Body of pancreas (tissue), 4 donors: ENCODE results near the gene ETS1. TPM values are rescaled to one million over a fixed set of nuclear protein-coding genes. Genes with fewer than 3 reads are reported as not detected.
A peak's percentile ranks its signal among the peaks of the same experiment; 100 is the strongest.

Experiments used
- ATAC-seq: fragments of 150-250 bp; one replicate; pipeline ENCODE4 v1.9.1; 2016
- DNase-seq, 4 donors: peaks; one replicate each; pipeline ENCODE4 v3.0.0-alpha.2; 2019
- H3K27ac ChIP-seq, 4 donors: fragments of 200-600 bp; sonication (generic); 1 replicate in 3 of 4; 2 replicates in 1 of 4; pipeline versions ENCODE4 v1.5.1 to v1.6.1; 2016 to 2019; ENCODE audit warnings: mild to moderate bottlenecking in 1 of 4, mixed read lengths in 1 of 4, moderate library complexity in 1 of 4
- H3K27me3 ChIP-seq, 2 donors: fragments of 200-600 bp; sonication (generic); one replicate each; pipeline ENCODE4 v1.6.0; 2016; ENCODE audit warnings: mild to moderate bottlenecking in 1 of 2
- H3K36me3 ChIP-seq, 2 donors: fragments of 200-600 bp; sonication (generic); replicated peaks in 1 of 2; 2 replicates each; pipeline ENCODE4 v1.5.1; 2016; ENCODE audit warnings: low read depth in 2 of 2; ENCODE audit not compliant: insufficient read depth in 1 of 2
- H3K4me1 ChIP-seq: fragments of 200-600 bp; sonication (generic); one replicate; pipeline ENCODE4 v1.6.0; 2016
- H3K4me3 ChIP-seq, 2 donors: fragments of 200-600 bp; sonication (generic); 1 replicate in 1 of 2; 2 replicates in 1 of 2; pipeline ENCODE4 v1.5.1; 2016 to 2019
- H3K9me3 ChIP-seq, 3 donors: fragments of 200-600 bp; sonication (generic); 1 replicate in 2 of 3; 2 replicates in 1 of 3; pipeline ENCODE4 v1.5.1; 2016
- POLR2A ChIP-seq, 3 donors: fragments of 450-650 bp; IDR thresholded peaks; one replicate each; pipeline ENCODE4 v1.6.1; 2016; ENCODE audit warnings: antibody characterized with exemption in 3 of 3, mild to moderate bottlenecking in 2 of 3
- WGBS, 2 donors: methylation state at CpG; one replicate each; pipeline ENCODE4 v1.1.5; 2017; 5-methylcytosine and 5-hydroxymethylcytosine counted together
- intact Hi-C: fragments of 100-400 bp; cut with DNase I; formaldehyde crosslinking; loops from one replicate; pipeline ENCODE4 v1.15.1; 2023
- total RNA-seq, 2 donors: library from RNA; depleted of rRNA; stranded (reverse); fragments of >200 nt; gene quantifications; one replicate each; pipeline ENCODE4 v1.1.0, GENCODE V29; 2016
- TF ChIP-seq, protein P1 (sequence below), 7 experiments: fragments of 450-650 bp in 4 of 7; fragments of 200-600 bp in 3 of 7; sonication (generic) in 3 of 7; IDR thresholded peaks; one replicate each; pipeline ENCODE4 v1.5.1; 2016 to 2019; ENCODE audit warnings: antibody characterized with exemption in 7 of 7

ETS1 gene
- total RNA-seq, 2 donors from 2014 or later = 20.0 to 22.7 TPM

DNA sequence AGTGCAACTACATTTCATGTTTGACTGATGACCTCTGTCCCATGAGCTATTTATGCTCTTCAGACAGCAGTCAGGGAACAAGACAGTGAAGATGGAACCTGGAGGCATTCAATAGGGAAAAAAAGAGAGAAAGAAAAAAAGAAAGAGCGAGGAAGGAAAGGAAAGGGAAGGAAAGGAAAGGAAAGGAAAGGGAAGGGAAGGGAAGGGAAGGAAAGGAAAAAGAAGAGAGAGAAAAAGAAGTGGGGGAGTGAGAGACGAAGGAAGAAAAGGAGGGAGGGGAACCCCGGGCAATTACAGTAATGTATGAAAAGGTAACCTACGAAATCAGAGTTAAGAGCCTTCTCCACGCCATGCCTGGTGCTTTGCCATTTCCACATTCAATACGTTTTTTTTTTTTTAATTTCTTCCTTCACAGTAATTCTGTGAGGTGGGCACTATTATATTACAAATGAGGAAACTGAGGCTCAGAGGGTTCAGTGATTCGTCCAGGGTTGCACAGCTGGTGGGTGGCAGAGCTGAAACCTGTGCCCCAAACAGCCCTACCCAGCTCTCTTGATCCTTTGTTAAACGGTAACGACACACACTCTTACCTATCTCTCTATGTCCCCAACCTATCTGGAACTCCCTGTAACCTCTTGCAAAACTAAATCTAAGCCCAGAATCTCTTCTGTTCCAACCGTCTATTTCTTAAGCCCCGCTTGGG, 39.3 kb downstream of the ETS1 start:
- 45 to 55% methylated on average over 11 of the region's 11 CpGs for WGBS, 2 donors
- H3K27ac ChIP-seq = peak overlapping the region in 3 of 4 donors; percentile 43 to 53 (median 49)
- H3K36me3 ChIP-seq = no peaks in the 10 kb centered on the region
- H3K4me3 ChIP-seq = peak overlapping the region in 1 of 2 donors; percentile 33
- H3K27me3 ChIP-seq = no peaks in the 10 kb centered on the region
- peaks cover 22% of the 10 kb centered on the region for H3K4me1 ChIP-seq
- DNase-seq (no peak), ATAC-seq (no peak)
- intact Hi-C loops = no loop called here
- TF ChIP-seq POLR2A (IDR thresholded peaks at IDR 0.05) = no peak
- TF ChIP-seq, protein P1, sequence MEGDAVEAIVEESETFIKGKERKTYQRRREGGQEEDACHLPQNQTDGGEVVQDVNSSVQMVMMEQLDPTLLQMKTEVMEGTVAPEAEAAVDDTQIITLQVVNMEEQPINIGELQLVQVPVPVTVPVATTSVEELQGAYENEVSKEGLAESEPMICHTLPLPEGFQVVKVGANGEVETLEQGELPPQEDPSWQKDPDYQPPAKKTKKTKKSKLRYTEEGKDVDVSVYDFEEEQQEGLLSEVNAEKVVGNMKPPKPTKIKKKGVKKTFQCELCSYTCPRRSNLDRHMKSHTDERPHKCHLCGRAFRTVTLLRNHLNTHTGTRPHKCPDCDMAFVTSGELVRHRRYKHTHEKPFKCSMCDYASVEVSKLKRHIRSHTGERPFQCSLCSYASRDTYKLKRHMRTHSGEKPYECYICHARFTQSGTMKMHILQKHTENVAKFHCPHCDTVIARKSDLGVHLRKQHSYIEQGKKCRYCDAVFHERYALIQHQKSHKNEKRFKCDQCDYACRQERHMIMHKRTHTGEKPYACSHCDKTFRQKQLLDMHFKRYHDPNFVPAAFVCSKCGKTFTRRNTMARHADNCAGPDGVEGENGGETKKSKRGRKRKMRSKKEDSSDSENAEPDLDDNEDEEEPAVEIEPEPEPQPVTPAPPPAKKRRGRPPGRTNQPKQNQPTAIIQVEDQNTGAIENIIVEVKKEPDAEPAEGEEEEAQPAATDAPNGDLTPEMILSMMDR (IDR thresholded peaks at IDR 0.05) = no peak
- H3K9me3 ChIP-seq = no peaks in the 10 kb centered on the region

DNA sequence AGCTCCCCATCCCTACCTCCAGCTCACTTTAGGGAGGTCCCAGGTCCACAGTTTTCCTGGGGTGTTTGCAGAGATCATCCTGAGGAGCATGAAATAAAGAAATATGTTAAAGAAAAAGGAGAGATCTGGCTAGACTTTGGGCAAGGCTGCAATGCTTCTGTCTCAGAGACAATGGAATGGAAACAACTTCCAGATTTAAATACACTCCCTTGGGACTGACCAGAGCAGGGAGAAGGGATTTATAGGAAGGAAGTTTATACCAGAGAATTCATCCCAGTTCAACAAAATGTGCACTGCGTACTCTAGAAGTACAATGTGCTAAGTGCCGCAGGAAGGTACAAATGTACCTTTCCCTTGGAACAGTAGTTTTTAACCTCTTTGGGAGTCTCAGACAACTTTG, 40.4 kb downstream of the ETS1 start:
- peaks cover 22% of the 10 kb centered on the region for H3K4me1 ChIP-seq
- no peaks in the 10 kb centered on the region for H3K9me3 ChIP-seq
- no peak overlapping the region for H3K4me3 ChIP-seq
- TF ChIP-seq, protein P1 (IDR thresholded peaks at IDR 0.05) = no peak
- no peak for TF ChIP-seq POLR2A (IDR thresholded peaks at IDR 0.05)
- H3K27me3 ChIP-seq = no peaks in the 10 kb centered on the region
- no peaks in the 10 kb centered on the region for H3K36me3 ChIP-seq
- ATAC-seq (no peak), DNase-seq (no peak)
- H3K27ac ChIP-seq = no peak overlapping the region
- WGBS, 2 donors = 92% methylated on average over 2 of the region's 2 CpGs
- intact Hi-C loops = no loop called here

DNA sequence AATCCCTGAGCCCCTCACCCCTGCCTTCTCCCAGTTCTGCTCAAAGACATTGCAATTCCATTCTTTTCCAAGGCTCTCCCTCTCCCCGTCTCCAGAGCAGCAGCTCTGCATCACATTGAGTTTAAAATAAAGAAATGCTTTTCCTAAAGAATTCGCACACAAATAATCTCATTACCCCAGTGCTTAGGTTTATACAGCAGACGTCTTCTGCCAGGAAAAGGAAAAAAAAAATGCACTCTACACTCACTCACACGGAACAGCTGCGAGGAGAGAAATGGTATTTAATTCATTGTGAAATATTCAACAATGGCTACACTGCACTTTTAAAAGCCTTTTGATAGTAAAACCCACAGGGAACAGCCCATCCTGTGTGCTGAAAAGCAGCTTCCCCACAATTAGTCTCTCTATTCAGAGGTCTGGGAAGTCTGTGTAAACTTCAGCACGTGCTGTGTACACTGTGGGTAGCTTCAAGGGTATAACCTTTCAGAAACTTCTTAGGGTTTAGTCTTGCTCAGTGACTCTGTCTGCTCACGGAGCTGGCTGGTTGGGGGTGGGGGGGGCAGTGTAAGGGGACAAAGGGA, 42.8 kb downstream of the ETS1 start:
- Histone ChIP-seq H3K27ac (no peak overlapping the region), H3K4me3 (no peak overlapping the region), H3K9me3 (no peaks in the 10 kb centered on the region), H3K36me3 (no peaks in the 10 kb centered on the region), H3K27me3 (no peaks in the 10 kb centered on the region), H3K4me1 (peaks cover 22% of the 10 kb centered on the region)
- no peak for DNase-seq
- no peak for TF ChIP-seq POLR2A (IDR thresholded peaks at IDR 0.05)
- TF ChIP-seq, protein P1 (IDR thresholded peaks at IDR 0.05) = no peak
- intact Hi-C loops = no loop called here
- peak; percentile 20 for ATAC-seq
- WGBS, 2 donors = 9 to 17% methylated on average over 7 of the region's 7 CpGs

DNA sequence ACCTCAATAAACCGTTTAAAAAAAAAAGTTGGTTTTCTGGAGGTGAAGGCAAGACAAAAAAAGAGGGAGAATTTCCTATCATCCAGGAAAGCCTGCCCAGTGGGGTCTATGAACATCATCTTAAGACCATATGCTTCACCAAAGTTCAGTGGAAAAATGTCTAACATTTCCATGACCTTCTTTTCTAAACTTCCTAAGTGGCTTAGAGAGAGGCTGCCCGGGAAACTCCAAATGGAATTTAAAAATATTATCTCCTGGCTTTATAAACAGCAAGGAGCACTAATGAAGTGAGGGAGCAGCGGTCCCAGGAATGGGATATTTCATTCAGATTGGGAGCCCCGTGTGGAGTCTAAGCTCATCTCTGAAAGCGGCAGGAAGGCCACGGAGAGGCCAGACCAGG, 46.9 kb downstream of the ETS1 start:
- Histone ChIP-seq H3K27ac (no peak overlapping the region), H3K4me3 (no peak overlapping the region), H3K36me3 (no peaks in the 10 kb centered on the region), H3K9me3 (no peaks in the 10 kb centered on the region), H3K27me3 (no peaks in the 10 kb centered on the region), H3K4me1 (peaks cover 29% of the 10 kb centered on the region)
- DNase-seq = no peak
- ATAC-seq = no peak
- 89 to 91% methylated on average over 6 of the region's 6 CpGs for WGBS, 2 donors
- intact Hi-C loops = no loop called here
- no peak for TF ChIP-seq POLR2A (IDR thresholded peaks at IDR 0.05)
- TF ChIP-seq, protein P1 (IDR thresholded peaks at IDR 0.05) = no peak

DNA sequence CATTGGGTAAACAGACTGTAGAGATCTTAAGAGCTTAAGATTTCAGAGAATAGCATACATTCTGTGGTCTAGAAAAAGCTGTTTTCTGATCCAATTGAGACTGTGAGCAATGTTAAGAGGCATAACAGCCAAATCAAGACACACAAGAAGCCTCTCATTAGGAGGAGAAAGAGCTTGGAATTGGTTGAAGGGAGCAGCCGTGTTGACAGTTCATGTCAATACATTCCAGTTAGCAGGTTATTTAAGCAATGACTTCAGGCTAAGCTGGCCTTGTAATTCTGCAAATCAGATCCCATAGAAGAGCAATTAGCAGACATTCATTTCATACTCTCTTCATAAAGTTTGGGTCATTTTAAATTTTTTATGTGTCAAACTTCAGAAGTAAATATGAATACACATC, 50.9 kb downstream of the ETS1 start:
- ATAC-seq (no peak), DNase-seq (no peak)
- WGBS, 2 donors = 29 to 67% methylated on average over 1 of the region's 1 CpG
- no peak for TF ChIP-seq POLR2A (IDR thresholded peaks at IDR 0.05)
- TF ChIP-seq, protein P1 (IDR thresholded peaks at IDR 0.05) = no peak
- peak overlapping the region in 2 of 4 donors; percentile 28 to 62 for H3K27ac ChIP-seq
- H3K36me3 ChIP-seq = no peaks in the 10 kb centered on the region
- H3K4me1 ChIP-seq = peaks cover 29% of the 10 kb centered on the region
- H3K9me3 ChIP-seq = no peaks in the 10 kb centered on the region
- intact Hi-C loops = no loop called here
- H3K4me3 ChIP-seq = no peak overlapping the region
- no peaks in the 10 kb centered on the region for H3K27me3 ChIP-seq
